ENCODE data around the gene EID2.

The EID2 gene

DNA sequence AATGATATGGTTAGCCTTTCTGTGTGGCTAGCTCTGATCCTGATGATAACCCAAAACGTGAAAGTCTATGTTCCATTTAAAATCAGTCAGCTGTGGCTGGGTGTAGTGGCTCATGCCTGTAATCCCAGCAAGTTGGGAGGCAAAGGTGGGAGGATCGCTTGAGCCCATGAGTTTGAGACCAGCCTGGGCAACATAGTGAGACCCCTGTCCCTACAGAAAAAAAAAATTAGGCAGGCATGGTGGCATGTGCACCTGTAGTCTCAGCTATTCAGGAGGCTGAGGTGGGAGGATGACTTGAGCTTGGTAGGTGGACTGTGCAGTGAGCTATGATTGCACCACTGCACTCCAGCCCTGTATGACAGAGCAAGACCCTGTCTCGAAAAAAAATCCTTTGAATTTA is 6.2 kb downstream of the EID2 start:
- DNase-seq (ENCODE audit: low read depth), result no peak

DNA sequence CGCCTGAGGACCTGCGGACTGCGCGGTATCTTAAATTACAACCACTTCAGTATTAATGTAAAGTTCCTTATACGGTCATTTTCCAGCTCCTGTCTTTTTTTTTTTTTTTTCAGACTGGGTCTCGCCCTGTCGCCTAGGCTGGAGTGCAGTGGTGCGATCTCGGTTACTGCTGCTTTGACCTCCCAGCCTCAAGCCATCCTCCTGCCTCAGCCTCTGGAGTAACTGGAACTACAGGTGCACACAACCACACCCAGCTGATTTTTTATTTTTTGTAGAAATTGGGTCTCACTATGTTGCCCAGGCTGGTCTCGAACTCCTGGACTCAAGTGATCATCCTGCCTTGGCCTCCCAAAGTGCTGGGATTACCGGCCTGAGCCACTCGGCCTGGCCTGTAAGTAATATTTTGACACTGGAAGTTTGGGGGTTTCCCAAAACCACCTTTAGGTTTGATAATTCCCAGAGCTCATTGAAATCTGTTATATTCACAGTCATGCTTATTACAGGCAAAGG is 6.9 kb downstream of the EID2 start:
- DNase-seq (ENCODE audit: low read depth), result no peak

DNA sequence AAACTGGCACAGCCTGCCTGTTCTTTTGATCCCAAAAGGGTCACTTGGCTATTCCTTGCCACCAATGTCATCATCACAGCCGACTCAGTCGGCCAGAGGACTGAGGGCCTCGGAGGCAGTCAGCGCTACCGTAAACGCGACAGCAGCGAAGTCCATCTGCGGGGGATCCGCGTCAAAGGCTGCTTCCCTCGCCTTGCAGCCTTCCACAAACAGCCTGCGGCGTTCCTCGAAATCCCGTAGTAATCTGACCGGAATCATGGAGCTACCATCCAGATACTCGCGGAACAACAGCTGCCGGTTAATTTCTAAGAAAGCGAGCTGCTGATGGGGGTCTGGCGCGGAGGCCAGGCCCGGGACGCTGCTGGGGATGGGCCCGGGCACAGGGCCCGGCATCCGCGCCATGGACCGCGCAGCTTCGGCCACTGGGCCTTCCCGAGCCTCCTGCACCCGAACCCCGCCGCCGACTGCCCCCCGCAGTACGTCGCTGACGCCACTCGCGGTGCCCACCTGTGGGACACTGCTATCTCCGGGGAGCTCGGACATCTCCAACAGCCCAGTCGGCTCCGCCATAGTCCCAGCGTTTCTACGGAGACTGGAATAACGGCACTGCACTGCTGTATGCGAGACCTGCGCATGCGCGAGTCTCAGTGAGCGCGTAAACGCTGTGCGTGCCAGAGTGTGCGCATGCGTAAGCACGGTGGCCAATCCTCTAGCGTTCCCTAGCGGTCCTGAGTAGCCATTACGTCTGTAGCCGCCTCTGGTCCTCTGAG is 7.5 kb downstream of the EID2 start, which contains the start of gene EID2B:
Gene EID2B, minus strand, starts transcription at position 620 of the 770 bp plus-strand sequence. Its CDS starts 50 bp downstream, at position 570.
- peak; percentile 94 for DNase-seq (ENCODE audit: low read depth)

DNA sequence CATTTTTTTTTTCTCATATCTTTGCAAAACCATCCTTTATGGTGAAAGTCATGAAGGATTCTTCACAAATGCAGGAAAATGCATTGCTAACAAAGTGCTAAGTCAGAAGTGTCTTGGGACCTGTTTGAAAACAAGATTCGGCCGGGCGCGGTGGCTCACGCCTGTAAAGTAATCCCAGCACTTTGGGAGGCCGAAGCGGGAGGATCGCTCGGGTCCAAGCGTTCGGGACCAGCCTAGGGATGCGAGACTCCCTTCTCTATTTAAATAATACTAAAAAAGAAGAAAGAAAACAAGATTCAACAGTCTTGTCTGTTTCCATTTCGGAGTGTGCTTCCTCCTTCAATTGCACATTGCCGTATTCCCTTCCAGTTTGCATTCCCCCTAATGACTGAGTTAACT is 8.1 kb downstream of the EID2 start:
- no peak for DNase-seq (ENCODE audit: low read depth)

- DNase-seq (ENCODE audit: low read depth), result no peak
These were observed 14.8 kb downstream of the EID2 start for GRCh38 chr19:39525205-39525604.

- DNase-seq (ENCODE audit: low read depth), result no peak
These were observed 15.5 kb downstream of the EID2 start for GRCh38 chr19:39524495-39524894.

DNA sequence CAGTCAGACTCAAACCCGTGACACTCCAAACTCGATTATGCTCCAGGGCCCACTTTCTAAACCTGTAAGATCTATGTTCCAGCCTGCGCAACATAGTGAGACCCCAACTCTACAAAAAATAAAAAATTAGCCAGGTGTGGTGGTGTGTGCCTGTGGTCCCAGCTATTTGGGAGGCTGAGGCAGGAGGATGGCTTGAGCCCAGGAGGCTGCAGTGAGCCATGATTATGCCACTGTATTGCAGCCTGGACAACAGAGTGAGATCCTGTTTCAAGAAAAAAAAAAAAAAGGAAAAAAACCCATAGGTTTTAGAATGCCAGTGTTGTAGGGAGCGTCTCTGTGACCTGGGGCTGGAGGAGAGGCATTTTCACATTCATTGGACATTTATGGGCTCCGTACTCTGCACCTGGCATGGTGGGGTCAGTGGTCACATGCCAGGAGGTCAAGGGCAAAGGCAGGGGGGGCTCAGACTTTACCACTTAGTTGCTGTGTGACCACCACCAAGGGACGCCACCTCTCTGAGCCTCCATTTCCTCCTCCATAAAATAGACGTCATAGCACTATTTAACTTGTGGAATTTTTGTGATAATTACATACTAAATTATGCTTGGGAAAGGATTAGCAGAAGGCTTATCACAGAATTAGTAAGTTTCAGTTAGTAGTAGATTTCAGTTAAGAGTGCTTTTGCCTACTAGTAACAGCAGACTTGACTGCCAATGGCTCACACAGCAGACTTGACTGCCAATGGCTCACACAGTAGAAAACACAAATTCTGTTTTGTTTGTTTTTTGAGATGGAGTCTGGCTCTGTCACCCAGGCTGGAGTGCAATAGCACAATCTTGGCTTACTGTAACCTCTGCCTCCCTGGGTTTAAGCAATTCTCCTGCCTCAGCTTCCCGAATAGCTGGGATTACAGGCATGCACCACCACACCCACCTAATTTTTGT is 19.1 kb downstream of the EID2 start:
- DNase-seq (ENCODE audit: low read depth), result no peak

DNA sequence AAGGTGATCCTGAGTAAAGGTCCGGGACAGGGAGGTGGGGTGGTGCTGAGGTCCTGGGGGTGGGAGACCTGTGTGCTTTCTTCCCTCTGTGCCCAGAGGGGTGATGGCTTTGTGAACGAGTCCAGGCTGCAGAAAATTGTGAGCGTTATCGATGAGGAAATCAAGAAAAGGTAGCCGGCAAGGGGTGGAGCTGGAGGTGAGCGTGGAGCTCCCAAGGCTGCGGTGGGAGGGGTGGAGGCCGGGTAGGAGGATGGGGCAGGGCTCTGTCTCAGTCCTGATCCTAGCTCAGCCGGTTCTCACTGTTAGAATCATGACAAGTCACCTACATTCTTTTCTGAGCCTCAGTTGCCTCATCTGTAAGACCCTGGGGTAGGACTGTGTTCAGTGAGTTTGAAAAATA is 21.0 kb downstream of the EID2 start:
- no peak for DNase-seq (ENCODE audit: low read depth)

DNA sequence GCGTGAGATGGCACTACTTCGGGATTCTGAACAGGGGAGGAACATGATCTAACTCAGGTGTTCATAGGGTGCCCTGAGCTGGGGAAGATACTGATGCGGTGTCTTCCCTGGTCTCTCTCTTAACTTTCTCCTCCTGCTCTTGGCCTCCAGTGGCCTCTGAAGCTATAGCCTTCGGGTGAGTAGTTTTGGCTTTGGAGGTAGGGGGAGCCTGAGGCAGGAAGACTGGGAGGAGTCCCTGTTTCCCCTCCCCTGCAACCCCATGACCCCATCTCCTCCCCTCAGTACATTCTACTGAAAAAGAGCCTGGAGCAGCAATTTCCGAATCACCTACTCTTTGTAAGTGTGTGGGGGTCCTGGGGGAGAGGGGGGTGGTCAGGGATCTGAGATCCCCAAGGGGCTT is 21.5 kb downstream of the EID2 start:
- no peak for DNase-seq (ENCODE audit: low read depth)

- DNase-seq (ENCODE audit: low read depth), result no peak
These were observed 22.5 kb downstream of the EID2 start for GRCh38 chr19:39517432-39517831.

- DNase-seq (ENCODE audit: low read depth), result no peak
These were observed 23.7 kb downstream of the EID2 start for GRCh38 chr19:39516270-39516669.

GRCh38 chr19:39515551-39516191 is 24.3 kb downstream of the EID2 start:
- no peak for DNase-seq (ENCODE audit: low read depth)

- no peak for DNase-seq (ENCODE audit: low read depth)
These were observed 25.0 kb downstream of the EID2 start, which contains the start of gene SELENOV for GRCh38 chr19:39514840-39515550. Gene SELENOV, plus strand, starts transcription at chr19:39515139. Its CDS starts 74 bp downstream, at chr19:39515213.

DNA sequence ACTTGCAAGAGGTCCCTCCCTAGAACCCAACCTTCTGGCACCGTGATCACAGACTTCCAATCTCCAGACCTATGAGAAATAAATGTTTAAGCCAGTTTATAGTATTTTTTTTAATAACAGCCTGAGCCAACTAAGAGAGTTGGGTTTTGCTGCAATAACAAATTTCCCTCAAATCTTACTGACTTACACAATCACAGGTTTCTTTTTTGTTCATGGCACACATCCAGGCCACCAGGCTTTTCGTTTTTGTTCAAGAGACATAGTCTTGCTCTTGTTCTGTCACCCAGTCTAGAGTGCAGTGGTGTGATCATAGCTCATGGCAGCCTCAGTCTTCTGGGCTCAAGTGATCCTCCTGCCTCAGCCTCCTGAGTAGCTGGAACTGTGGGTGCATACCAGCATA is 27.0 kb downstream of the EID2 start:
- no peak for DNase-seq (ENCODE audit: low read depth)

- no peak for DNase-seq (ENCODE audit: low read depth)
These were observed 30.7 kb downstream of the EID2 start for GRCh38 chr19:39509233-39509632.

DNA sequence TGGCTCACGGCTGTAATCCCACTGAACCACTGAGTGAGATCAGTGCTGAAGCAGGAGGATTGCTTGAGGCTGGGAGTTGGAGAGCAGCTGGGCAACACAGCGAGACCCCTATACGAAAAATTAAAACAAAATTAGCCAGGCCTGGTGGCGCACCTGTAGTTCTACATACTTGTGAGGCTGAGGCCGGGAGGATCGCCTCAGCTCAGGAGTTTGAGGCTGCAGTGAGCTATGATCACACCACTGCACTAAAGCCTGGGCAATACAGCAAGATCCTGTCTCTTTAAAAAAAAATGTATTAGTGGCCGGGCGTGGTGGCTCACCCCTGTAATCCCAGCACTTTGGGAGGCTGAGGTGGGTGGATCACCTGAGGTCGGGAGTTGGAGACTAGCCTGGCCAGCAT is 31.3 kb downstream of the EID2 start:
- no peak for DNase-seq (ENCODE audit: low read depth)

DNA sequence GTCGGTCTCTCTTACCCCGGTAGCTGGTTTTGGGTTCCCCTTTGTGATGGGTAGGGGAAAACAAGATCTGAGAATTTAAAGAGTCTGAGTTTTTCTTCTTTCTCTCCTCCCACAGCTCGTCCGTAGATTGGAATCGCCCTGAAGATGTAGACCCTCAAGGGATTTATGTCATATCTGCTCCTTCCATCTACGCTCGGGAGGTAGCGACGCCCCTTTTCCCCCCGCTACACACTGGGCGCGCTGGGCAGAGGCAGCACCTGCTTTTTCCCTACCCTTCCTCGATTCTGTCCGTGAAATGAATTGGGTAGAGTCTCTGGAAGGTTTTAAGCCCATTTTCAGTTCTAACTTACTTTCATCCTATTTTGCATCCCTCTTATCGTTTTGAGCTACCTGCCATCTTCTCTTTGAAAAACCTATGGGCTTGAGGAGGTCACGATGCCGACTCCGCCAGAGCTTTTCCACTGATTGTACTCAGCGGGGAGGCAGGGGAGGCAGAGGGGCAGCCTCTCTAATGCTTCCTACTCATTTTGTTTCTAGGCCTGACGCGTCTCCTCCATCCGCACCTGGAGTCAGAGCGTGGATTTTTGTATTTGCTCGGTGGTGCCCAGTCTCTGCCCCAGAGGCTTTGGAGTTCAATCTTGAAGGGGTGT is 32.1 kb downstream of the EID2 start:
- DNase-seq (ENCODE audit: low read depth), result no peak

DNA sequence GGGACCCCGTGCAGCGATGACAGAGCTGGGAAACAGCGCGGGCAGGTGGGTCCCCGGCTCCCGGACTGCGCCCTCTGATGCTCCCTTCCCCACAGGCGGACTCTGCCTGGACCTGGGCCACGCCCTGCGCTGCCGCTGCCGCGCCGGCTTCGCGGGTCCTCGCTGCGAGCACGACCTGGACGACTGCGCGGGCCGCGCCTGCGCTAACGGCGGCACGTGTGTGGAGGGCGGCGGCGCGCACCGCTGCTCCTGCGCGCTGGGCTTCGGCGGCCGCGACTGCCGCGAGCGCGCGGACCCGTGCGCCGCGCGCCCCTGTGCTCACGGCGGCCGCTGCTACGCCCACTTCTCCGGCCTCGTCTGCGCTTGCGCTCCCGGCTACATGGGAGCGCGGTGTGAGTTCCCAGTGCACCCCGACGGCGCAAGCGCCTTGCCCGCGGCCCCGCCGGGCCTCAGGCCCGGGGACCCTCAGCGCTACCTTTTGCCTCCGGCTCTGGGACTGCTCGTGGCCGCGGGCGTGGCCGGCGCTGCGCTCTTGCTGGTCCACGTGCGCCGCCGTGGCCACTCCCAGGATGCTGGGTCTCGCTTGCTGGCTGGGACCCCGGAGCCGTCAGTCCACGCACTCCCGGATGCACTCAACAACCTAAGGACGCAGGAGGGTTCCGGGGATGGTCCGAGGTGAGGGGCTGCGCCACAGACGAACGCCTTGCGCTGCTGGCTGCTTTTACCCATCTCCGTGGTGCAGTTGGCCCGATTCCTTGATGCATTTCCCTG is 32.8 kb downstream of the EID2 start:
- DNase-seq (ENCODE audit: low read depth), result no peak

DNA sequence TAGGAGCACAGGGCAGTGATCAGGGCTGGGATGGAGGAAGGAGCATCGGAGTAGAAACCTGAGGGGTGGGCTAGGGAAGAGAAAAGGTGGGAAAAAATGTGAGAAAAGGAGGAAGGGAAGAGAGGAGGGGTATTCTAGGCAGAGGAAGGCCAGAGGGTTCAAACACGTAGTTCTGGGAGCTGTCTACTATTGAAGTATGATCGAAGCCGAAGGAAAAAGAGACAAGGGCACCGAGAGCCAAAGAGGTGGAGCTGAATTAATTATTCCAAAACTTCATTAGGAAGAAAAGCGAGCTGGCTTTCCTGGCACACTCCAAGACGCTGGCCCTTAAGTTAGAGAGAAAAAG is 33.4 kb downstream of the EID2 start:
- no peak for DNase-seq (ENCODE audit: low read depth)

GRCh38 chr19:39502640-39503417 is 37.1 kb downstream of the EID2 start:
- DNase-seq (ENCODE audit: low read depth), result peak; percentile 67

Measured in activated T-helper 1 cell treated with Interleukin-2 at 50 U/mL for 16 hours (primary cell).